DMS79 treated with DMSO at 0.1 percent for 48 hours (cell line): ENCODE results near the gene MAN1A1.

Experiments
- DNase-seq: peaks from one replicate; lab custom pipeline; 2025; lab: John Stamatoyannopoulos, UW

Gene MAN1A1

GRCh38 chr6:119233312-119233984 is 116.1 kb downstream of the MAN1A1 start:
- no peak for DNase-seq

- DNase-seq, result no peak
Measured at GRCh38 chr6:119231394-119231793, 118.2 kb downstream of the MAN1A1 start.

- DNase-seq, result no peak
Measured at GRCh38 chr6:119230160-119230559, 119.4 kb downstream of the MAN1A1 start.

- DNase-seq, result no peak
Measured at GRCh38 chr6:119227377-119227776, 122.2 kb downstream of the MAN1A1 start.

GRCh38 chr6:119226089-119226488 is 123.5 kb downstream of the MAN1A1 start:
- no peak for DNase-seq

- DNase-seq, result no peak
Measured at GRCh38 chr6:119224095-119224701, 125.4 kb downstream of the MAN1A1 start.

GRCh38 chr6:119220452-119220851 is 129.1 kb downstream of the MAN1A1 start:
- DNase-seq, result no peak

GRCh38 chr6:119218548-119218947 is 131.0 kb downstream of the MAN1A1 start:
- DNase-seq, result no peak

GRCh38 chr6:119215885-119216590 is 133.5 kb downstream of the MAN1A1 start:
- DNase-seq, result no peak

- no peak for DNase-seq
Measured at GRCh38 chr6:119215309-119215708, 134.3 kb downstream of the MAN1A1 start.

GRCh38 chr6:119210596-119210995 is 139.0 kb downstream of the MAN1A1 start:
- no peak for DNase-seq

GRCh38 chr6:119209452-119210205 is 139.9 kb downstream of the MAN1A1 start:
- DNase-seq, result no peak

- no peak for DNase-seq
Measured at GRCh38 chr6:119207971-119208725, 141.4 kb downstream of the MAN1A1 start.

GRCh38 chr6:119207327-119207726 is 142.2 kb downstream of the MAN1A1 start:
- DNase-seq, result no peak

- no peak for DNase-seq
Measured at GRCh38 chr6:119205911-119206618, 143.5 kb downstream of the MAN1A1 start.

GRCh38 chr6:119204719-119205118 is 144.8 kb downstream of the MAN1A1 start:
- DNase-seq, result no peak

GRCh38 chr6:119201480-119201879 is 148.1 kb downstream of the MAN1A1 start:
- DNase-seq, result no peak

- DNase-seq, result no peak
Measured at GRCh38 chr6:119200512-119201175, 148.9 kb downstream of the MAN1A1 start.

GRCh38 chr6:119197271-119197670 is 152.3 kb downstream of the MAN1A1 start:
- DNase-seq, result no peak

GRCh38 chr6:119196715-119197114 is 152.8 kb downstream of the MAN1A1 start:
- DNase-seq, result no peak

GRCh38 chr6:119195848-119196247 is 153.7 kb downstream of the MAN1A1 start:
- DNase-seq, result no peak
